NB4 (cell line): ENCODE measurements around the gene HERC5.

Experiments
- DNase-seq: peaks from one replicate; pipeline ENCODE4 v3.0.0; 2010; ENCODE audit warnings: low read depth
- H3K4me3 ChIP-seq: one replicate; pipeline ENCODE4 v1.5.1; 2011; ENCODE audit warnings: mild to moderate bottlenecking, low read depth, low read length, moderate library complexity
- MYC ChIP-seq: IDR thresholded peaks from 2 replicates; pipeline ENCODE4 v1.6.1; 2011; ENCODE audit warnings: low read depth, low read length
- POLR2A ChIP-seq: IDR thresholded peaks from 2 replicates; pipeline ENCODE4 v1.6.1; 2011; ENCODE audit warnings: mild to moderate bottlenecking; ENCODE audit not compliant: insufficient read length; ENCODE audit errors: extremely low read depth
- TF ChIP-seq, protein P1 (sequence below): IDR thresholded peaks from one replicate; pipeline ENCODE4 v1.5.1; 2012; ENCODE audit warnings: low read depth, low read length
- TF ChIP-seq, protein P2 (sequence below): IDR thresholded peaks from 2 replicates; pipeline ENCODE4 v1.6.1; 2011; ENCODE audit warnings: low read depth, low read length

The HERC5 gene

GRCh38 chr4:88517825-88518224 lies 60.9 kb downstream of the HERC5 start:
- no peak overlapping the region for H3K4me3 ChIP-seq
- DNase-seq: peak; percentile 15
- TF ChIP-seq, protein P1, sequence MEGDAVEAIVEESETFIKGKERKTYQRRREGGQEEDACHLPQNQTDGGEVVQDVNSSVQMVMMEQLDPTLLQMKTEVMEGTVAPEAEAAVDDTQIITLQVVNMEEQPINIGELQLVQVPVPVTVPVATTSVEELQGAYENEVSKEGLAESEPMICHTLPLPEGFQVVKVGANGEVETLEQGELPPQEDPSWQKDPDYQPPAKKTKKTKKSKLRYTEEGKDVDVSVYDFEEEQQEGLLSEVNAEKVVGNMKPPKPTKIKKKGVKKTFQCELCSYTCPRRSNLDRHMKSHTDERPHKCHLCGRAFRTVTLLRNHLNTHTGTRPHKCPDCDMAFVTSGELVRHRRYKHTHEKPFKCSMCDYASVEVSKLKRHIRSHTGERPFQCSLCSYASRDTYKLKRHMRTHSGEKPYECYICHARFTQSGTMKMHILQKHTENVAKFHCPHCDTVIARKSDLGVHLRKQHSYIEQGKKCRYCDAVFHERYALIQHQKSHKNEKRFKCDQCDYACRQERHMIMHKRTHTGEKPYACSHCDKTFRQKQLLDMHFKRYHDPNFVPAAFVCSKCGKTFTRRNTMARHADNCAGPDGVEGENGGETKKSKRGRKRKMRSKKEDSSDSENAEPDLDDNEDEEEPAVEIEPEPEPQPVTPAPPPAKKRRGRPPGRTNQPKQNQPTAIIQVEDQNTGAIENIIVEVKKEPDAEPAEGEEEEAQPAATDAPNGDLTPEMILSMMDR: no peak
- TF ChIP-seq MYC: no peak
- TF ChIP-seq, protein P2, sequence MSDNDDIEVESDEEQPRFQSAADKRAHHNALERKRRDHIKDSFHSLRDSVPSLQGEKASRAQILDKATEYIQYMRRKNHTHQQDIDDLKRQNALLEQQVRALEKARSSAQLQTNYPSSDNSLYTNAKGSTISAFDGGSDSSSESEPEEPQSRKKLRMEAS: no peak
- TF ChIP-seq POLR2A: no peak

- H3K4me3 ChIP-seq: no peak overlapping the region
- TF ChIP-seq, protein P2: no peak
- TF ChIP-seq, protein P1: no peak
- TF ChIP-seq POLR2A (no peak), MYC (no peak)
- no peak for DNase-seq
These were observed 62.0 kb downstream of the HERC5 start for GRCh38 chr4:88518911-88519310.

GRCh38 chr4:88522702-88523324 lies 65.9 kb downstream of the HERC5 start:
- peak overlapping the region; percentile 89 for H3K4me3 ChIP-seq
- TF ChIP-seq, protein P2: no peak
- TF ChIP-seq POLR2A (no peak), MYC (no peak)
- TF ChIP-seq, protein P1: no peak
- DNase-seq: peak; percentile 74

DNA sequence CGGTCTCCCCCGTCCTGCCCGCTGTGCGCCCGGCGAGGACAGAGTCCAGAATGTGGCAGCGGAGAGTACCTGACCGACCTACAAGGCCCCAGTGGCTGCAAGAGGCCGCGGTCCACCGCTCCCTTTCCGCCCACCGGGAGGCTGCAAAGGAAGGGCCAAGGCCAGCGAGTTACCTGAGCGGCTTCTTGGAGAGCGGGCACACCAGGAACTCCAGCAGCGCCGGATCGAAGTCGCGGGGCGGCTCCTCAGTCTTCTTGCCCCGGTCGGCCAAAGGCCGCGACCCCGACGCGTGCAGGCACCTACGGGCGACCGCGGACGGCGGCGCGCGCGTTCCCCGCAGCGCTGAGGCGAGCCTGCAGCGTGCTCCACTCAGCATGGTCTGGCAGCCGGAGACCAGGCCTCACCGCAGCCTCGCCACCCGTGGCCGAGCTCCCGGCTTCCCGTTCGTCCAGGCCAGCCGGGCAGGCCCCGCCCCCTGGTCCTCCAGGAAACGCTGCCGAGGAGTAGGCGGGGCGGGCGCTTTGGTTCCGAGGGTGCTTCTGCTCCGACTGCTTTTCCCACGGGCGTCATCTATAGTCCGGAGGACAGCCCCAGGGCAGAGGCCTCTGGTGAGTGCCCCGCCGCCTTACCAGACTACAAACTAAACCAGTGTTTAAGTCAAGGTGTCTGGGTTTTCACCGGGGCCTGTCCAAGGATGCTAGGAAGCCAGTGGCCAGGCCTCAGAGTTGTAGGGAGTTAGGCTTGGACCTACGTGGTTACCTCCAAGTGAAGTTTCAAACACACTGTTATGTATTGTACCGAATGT lies 66.6 kb downstream of the HERC5 start, which contains the start of gene PYURF:
Gene PYURF (minus strand): TSS at position 452 of the 805 bp plus-strand sequence. CDS start 76 bp downstream, at position 376.
- TF ChIP-seq POLR2A: peak; percentile 78
- TF ChIP-seq, protein P1: no peak
- TF ChIP-seq, protein P2: peak; percentile 60
- peak; percentile 61 for TF ChIP-seq MYC
- peak within 1 kb of the TSS; percentile 89 for H3K4me3 ChIP-seq
- DNase-seq: peak; percentile 95

DNA sequence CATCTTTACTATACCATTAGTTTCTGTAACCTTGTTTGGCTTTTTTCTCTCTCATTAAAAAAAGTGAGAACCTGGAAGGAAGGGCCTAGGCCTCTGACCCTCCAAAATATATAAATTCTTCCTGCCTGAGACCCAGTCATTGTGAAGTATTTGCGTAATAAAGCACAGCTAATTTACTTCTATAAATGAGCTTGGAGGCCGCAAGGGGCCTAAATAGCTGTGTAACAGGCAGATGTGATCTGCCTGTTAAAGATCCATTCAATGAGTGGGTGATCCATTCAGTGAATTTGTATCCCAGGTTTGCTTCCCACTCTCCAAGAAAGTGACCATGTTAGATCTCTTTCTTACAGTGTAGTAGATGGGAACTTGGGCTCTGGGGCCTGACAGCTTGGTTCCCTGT lies 67.3 kb downstream of the HERC5 start:
- no peak for DNase-seq
- H3K4me3 ChIP-seq: peak overlapping the region; percentile 89
- TF ChIP-seq, protein P1: no peak
- no peak for TF ChIP-seq POLR2A
- TF ChIP-seq, protein P2: no peak
- no peak for TF ChIP-seq MYC
